ENCODE measurements around the gene INPP5A.

INPP5A gene

DNA sequence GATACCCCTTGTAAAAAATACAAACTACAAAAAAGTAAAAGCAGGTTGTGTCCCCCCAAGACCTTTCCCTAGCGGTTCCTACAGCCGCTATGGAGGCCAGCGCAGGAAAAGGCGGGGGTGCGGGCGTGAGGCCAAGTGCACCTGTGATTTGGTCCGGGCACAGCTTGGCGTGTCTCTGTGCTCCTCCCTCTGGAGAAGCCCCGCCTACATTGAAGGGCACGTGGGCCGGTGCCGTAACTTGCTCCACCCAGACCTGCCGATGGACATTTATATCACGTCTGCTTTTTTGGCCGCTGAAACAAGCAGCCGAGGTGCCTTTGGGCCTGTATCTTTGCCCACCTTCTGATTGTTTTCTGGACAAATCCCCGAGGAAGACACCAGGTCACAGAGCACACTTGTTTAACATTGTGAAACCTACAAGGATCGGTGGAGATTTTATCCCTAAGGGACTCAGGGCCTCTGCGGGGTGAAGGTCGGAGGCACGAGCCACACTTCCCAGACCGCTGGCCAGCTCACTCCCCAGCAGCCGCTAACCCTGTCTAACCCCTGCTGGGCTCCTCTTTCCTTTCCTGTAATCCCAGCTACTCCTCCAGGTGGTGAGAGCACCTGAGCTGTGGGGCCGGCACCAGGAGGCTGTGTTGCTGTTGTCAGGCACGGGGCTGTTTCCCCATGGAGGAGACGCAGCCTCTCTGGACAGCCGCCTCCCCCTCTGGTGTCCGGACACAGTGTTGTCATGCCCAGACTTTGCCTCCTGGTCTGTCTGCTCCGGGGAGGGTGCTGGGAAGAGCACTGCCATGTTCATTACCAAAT is 18.8 kb upstream of the INPP5A start:
- DNase-seq = peak; percentile 27

DNA sequence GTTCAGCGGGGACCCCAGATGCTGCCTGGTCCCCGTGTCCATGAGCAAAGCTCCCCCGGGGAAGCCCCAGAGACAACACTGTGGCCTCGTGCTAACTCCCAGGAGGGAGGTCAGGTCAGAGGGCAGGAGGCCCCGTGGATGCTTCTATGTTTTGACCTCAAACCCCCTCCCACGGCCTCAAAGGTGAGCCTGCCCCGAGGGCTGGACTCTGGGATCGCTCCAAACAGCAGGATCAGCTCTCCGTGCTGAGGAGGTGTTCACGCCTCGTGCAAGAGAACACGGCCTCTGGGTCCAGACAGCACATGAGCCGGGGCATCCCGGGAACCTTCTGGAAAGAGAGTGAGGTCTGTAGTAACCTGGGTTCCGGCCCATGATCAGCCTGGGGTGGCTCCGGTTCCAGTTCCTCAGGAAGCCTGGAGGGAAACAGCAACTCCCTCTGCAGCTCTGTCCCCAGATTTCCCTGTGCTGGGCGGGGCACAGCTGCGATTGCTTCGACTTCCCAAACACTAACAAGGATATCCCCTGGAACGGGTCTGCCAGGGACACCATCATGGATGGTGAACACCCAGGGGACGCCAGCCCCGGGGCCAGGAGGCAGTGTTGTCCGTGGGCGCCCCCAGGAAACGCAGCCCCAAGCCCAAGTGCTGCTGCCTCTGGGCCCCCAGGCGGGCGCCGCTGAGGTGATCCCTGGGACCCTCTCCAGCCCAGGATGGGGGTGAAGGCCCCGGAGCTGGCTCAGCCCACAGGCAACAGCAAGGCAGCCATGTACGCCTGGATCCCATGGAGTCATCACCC is 18.0 kb upstream of the INPP5A start:
- DNase-seq = no peak

GRCh38 chr10:132520177-132520811 is 17.3 kb upstream of the INPP5A start:
- DNase-seq = no peak

GRCh38 chr10:132521041-132521465 is 16.5 kb upstream of the INPP5A start:
- no peak for DNase-seq

- no peak for DNase-seq
Observed at GRCh38 chr10:132521466-132522102, 16.0 kb upstream of the INPP5A start.

- DNase-seq = no peak
Observed at GRCh38 chr10:132522521-132523411, 14.8 kb upstream of the INPP5A start.

DNA sequence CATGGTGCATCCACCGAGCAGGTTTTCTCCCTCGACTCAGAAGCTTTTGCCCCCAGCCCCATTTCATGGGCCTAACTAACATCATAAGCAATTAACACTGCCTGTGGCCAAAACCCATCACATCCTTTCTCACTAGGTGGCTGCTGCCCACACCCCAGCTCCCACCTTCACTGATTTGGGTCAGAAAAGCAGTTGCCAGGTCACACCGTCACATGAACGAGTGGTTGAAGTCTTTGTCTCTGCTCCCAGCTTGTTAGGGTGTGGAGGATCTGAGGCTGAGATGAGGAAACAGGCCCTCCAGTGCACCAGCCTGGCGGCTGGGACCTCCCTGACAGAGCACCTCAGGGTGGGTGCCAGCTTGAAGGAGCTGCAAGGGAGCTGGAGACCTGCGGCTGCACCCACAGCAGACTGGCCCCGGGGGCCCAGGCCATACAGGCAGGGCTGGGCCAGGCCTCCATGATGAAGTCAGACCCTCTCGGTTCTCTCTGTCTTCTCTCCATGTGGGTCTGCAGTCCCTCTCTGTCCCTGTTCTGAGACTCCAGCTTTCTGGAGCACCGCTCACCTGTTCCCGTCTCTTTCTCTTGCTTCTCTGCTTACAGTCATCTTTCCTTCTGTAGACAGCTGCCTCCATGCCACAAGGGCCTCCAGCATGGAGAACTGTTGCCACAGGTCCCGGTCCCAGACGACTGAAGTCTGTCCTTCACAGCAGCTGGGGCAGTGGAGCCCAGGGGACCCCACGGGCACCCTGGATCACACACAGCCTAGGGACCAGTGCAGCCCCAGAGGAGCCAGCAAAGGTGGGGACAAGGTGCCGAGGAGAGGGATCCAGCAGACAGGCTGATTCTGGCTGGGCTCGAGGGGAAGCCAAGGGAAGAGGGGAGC is 13.8 kb upstream of the INPP5A start:
- DNase-seq = no peak

- no peak for DNase-seq
Observed at GRCh38 chr10:132524443-132525285, 12.9 kb upstream of the INPP5A start.

- DNase-seq = no peak
Observed at GRCh38 chr10:132526676-132527075, 10.9 kb upstream of the INPP5A start.

- DNase-seq = no peak
Observed at GRCh38 chr10:132527339-132528063, 10.1 kb upstream of the INPP5A start.

DNA sequence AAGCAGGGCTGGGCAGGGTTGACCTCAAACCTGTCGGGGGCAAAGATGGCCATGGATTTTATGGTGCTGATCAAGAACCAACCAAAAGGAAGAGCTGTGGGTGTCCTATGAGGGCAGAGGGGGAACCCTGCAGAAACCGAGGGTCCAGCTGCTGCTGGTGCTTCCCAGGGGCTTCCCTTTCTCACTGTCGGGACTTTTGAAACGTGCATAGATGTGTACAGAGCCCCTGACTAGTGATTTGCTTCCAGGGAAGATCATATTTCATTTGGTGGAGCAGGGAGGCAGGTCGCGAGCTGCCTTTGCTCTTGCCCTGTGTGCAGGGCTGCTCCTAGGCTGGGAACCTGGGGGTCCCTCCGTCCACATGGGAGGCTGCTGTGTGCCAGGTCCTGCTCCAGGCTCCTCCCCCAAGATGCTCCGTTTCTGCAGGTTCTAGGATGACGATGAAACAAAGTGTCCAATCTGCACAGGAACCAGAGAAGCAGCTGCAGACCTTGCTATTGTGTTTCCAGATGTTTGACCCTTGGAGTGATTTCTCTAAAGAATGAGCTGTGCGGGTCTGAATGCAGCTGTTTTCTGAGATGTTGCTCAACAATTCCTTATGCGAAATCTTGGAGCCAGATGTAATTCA is 9.4 kb upstream of the INPP5A start:
- DNase-seq = no peak

- DNase-seq = no peak
Observed at GRCh38 chr10:132532179-132532578, 5.4 kb upstream of the INPP5A start.

- no peak for DNase-seq
Observed at GRCh38 chr10:132532749-132533560, 4.6 kb upstream of the INPP5A start.

DNA sequence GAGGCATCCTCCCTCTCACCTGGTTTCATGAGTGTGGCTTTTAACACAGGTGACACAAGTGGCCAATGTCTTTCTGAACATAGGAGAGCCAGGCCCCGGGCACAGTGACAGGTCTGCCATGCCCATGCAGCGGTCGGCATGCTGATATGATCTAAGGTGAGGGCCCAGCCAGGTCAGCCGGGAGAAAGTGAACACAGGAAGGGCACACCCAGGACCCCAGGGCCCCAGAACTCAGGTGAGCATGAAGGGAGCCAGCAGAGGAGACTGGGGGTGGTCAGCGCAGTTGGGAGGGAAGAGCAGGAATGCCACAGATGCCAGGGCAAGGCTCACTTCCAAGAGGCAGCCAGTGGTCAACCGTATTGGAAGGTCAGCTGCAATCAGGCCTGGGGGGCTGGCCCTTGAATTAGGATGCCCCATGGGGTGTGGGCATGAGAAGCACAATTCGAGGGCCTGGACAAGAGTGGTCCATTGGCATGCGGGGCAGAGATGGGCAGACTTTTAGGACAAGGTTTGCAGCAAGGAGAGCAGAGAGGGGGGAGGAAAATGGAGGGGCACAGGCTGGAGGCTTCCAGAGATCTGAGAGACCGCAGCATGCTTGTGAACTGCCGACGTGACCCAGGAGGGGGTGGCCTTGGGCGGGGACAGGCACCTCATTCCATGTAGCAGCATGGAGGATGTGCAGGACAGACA is 3.9 kb upstream of the INPP5A start:
- DNase-seq = no peak

- no peak for DNase-seq
Observed at GRCh38 chr10:132534391-132535064, 3.1 kb upstream of the INPP5A start.

DNA sequence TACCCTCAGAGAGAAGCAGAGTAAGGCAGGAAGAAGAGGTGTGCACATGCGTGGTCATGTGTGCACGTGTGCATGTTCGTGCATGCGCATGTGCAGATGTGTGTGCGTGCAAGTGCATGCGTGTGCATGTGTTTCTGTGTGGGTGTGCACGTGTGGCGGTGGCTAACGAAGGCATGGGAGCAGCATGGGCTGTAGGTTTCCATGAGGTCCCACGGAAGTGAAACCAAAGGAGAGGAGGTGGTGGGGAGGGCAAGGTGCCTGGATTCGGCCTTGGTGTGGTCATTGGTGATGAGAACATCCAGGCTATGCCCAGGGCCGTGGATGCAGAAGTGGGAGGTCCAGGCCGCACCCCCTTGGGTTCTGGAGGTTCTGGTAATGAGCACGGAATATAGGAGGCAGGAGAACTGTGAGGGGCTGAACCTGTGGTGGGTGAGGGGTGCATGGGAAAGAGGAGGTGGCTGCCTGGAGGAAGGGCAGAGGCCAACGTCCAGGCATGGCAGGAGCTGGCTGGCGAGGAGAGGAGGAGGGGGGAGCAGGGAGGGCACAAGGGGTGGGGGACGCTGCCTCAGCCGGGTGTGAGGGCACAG is 2.4 kb upstream of the INPP5A start:
- DNase-seq = no peak

Data from NCI-H526 treated with DMSO at 0.1 percent for 48 hours (cell line).